ENCODE results near the gene FNDC10. TPM values are rescaled to one million over a fixed set of nuclear protein-coding genes. Genes with fewer than 3 reads are reported as not detected.
A peak's percentile ranks its signal among the peaks of the same experiment; 100 is the strongest.

The FNDC10 gene
- total RNA-seq, 2 donors from 2014 or later, result 2.9 to 4.2 TPM

- Histone ChIP-seq H3K4me3 (no peak overlapping the region), H3K4me1 (peaks cover 4% of the 10 kb centered on the region), H3K27ac (no peak overlapping the region), H3K9ac (ENCODE audit: low read depth in 2 of 2, low read length in 2 of 2) (no peak overlapping the region), H3K9me3 (no peaks in the 10 kb centered on the region), H3K27me3 (peaks cover 31% of the 10 kb centered on the region), H3K36me3 (no peaks in the 10 kb centered on the region)
- no peak for TF ChIP-seq CTCF (IDR thresholded peaks at IDR 0.05)
- no peak for DNase-seq
- intact Hi-C loops (cut with DNase I), result no loop called here
Measured at GRCh38 chr1:1600861-1601563, 1.1 kb upstream of the FNDC10 start.

- TF ChIP-seq CTCF (IDR thresholded peaks at IDR 0.05), result no peak
Measured at GRCh38 chr1:1599030-1599934, 653 bp downstream of the FNDC10 start.

GRCh38 chr1:1598720-1599029 lies 1.3 kb downstream of the FNDC10 start:
- Histone ChIP-seq H3K9ac (ENCODE audit: low read depth in 2 of 2, low read length in 2 of 2) (no peak overlapping the region), H3K4me3 (no peak overlapping the region), H3K36me3 (no peaks in the 10 kb centered on the region), H3K27me3 (peaks cover 31% of the 10 kb centered on the region), H3K4me1 (peaks cover 4% of the 10 kb centered on the region), H3K27ac (no peak overlapping the region), H3K9me3 (no peaks in the 10 kb centered on the region)
- no peak for DNase-seq
- intact Hi-C loops (cut with DNase I), result no loop called here
- no peak for TF ChIP-seq CTCF (IDR thresholded peaks at IDR 0.05)

More at GRCh38 chr1:1599030-1599934, 653 bp downstream of the FNDC10 start:
- no peak overlapping the region for H3K27ac ChIP-seq
- H3K27me3 ChIP-seq, result peaks cover 31% of the 10 kb centered on the region
- H3K9me3 ChIP-seq, result no peaks in the 10 kb centered on the region
- DNase-seq, result no peak
- peak overlapping the region; percentile 15 for H3K4me3 ChIP-seq
- H3K9ac ChIP-seq (ENCODE audit: low read depth in 2 of 2, low read length in 2 of 2), result no peak overlapping the region
- no peaks in the 10 kb centered on the region for H3K36me3 ChIP-seq
- intact Hi-C loops (cut with DNase I), result no loop called here
- H3K4me1 ChIP-seq, result peaks cover 4% of the 10 kb centered on the region

- no peak for DNase-seq
- H3K4me1 ChIP-seq, result peaks cover 4% of the 10 kb centered on the region
- no peaks in the 10 kb centered on the region for H3K36me3 ChIP-seq
- intact Hi-C loops (cut with DNase I), result no loop called here
- H3K4me3 ChIP-seq, result no peak overlapping the region
- H3K9ac ChIP-seq (ENCODE audit: low read depth in 2 of 2, low read length in 2 of 2), result no peak overlapping the region
- H3K27me3 ChIP-seq, result peaks cover 31% of the 10 kb centered on the region
- H3K27ac ChIP-seq, result no peak overlapping the region
- TF ChIP-seq CTCF (IDR thresholded peaks at IDR 0.05), result no peak
- no peaks in the 10 kb centered on the region for H3K9me3 ChIP-seq
Measured at GRCh38 chr1:1598051-1598719, 1.8 kb downstream of the FNDC10 start.

- intact Hi-C loops (cut with DNase I), result no loop called here
- H3K27me3 ChIP-seq, result peaks cover 31% of the 10 kb centered on the region
- H3K4me1 ChIP-seq, result peaks cover 4% of the 10 kb centered on the region
- H3K36me3 ChIP-seq, result no peaks in the 10 kb centered on the region
- no peak overlapping the region for H3K4me3 ChIP-seq
- no peak for DNase-seq
- no peak overlapping the region for H3K27ac ChIP-seq
- TF ChIP-seq CTCF (IDR thresholded peaks at IDR 0.05), result peak; percentile 27
- no peak overlapping the region for H3K9ac ChIP-seq (ENCODE audit: low read depth in 2 of 2, low read length in 2 of 2)
- H3K9me3 ChIP-seq, result no peaks in the 10 kb centered on the region
Measured at GRCh38 chr1:1597275-1597930, 2.5 kb downstream of the FNDC10 start.
